K562 (cell line): ENCODE results near the gene GUCA1A. TPM values are rescaled to one million over a fixed set of nuclear protein-coding genes. Genes with fewer than 3 reads are reported as not detected.
A peak's percentile ranks its signal among the peaks of the same experiment; 100 is the strongest.

Experiments used
- BCL6 ChIP-seq: fragments of 250-450 bp; sonication (Bioruptor Pico); IDR thresholded peaks from 2 replicates; pipeline ENCODE4 v1.4.0; 2020
- CCAR2 ChIP-seq: fragments of 200-400 bp; formaldehyde crosslinking; IDR thresholded peaks from 2 replicates; pipeline ENCODE4 v1.6.1; 2017; ENCODE audit warnings: mild to moderate bottlenecking, low read depth, low read length
- NR1H2 ChIP-seq: sonication (generic); formaldehyde crosslinking; IDR thresholded peaks from 2 replicates; pipeline ENCODE4 v1.4.0; 2020; ENCODE audit warnings: mild to moderate bottlenecking, missing genetic modification reagents
- NR2F6 ChIP-seq: fragments of 450-650 bp; formaldehyde crosslinking; IDR thresholded peaks from 2 replicates; pipeline ENCODE4 v1.4.0; 2020; ENCODE audit warnings: mild to moderate bottlenecking
- SMC3 ChIP-seq: conservative IDR thresholded peaks from 2 replicates; pipeline ENCODE4 v1.6.1; 2011; ENCODE audit warnings: low read depth, low read length, improper control_type of control experiment; ENCODE audit not compliant: insufficient read depth
- SRF ChIP-seq, 2 experiments: fragments of 250-450, 450-650 bp in 1 of 2; sonication (Bioruptor Pico) in 1 of 2; sonication (generic) in 1 of 2; formaldehyde crosslinking; IDR thresholded peaks; 2 replicates each; pipeline versions ENCODE4 v1.5.0 to v1.5.1; 2020 to 2022; ENCODE audit warnings: mild to moderate bottlenecking in 1 of 2, missing genetic modification reagents in 1 of 2
- ZNF695 ChIP-seq: fragments of 450-650 bp; formaldehyde crosslinking; IDR thresholded peaks from 2 replicates; pipeline ENCODE4 v1.4.0; 2020; ENCODE audit warnings: mild to moderate bottlenecking, moderate library complexity
- polyA plus RNA-seq, 8 experiments: library from polyadenylated mRNA; depleted of rRNA in 4 of 8; stranded (reverse) in 5 of 8; unstranded in 3 of 8; fragments of >200 nt; fragmentation: Nextera tagmentation in 2 of 8; fragmentation: Illumina TruSeq in 1 of 8; extraction: Ambion mirVana in 2 of 8; extraction: Trizol in 1 of 8; gene quantifications; 2 replicates each; pipeline versions ENCODE4 v1.2.1 to v1.2.3, GENCODE V29; 2011 to 2014; ENCODE audit warnings: inconsistent platforms in 1 of 8, missing spikeins in 1 of 8
- total RNA-seq, 7 experiments: library from RNA; depleted of rRNA in 6 of 7; stranded (reverse); fragments of >200 nt in 6 of 7; fragmentation: Illumina TruSeq in 2 of 7; extraction: Trizol in 2 of 7; gene quantifications; 2 replicates each; pipeline versions ENCODE4 v1.2.1 to v1.2.3, GENCODE V29; 2011 to 2021; ENCODE audit warnings: low replicate concordance in 1 of 7
- TF ChIP-seq, protein P1 (sequence below), 2 experiments: fragments of 450-650 bp; formaldehyde crosslinking in 1 of 2; IDR thresholded peaks; 2 replicates each; pipeline versions ENCODE4 v1.4.0 to v1.6.1; 2014 to 2020; ENCODE audit warnings: mild to moderate bottlenecking in 2 of 2, borderline replicate concordance in 1 of 2, low read depth in 1 of 2
- TF ChIP-seq, protein P2 (sequence below): sonication (generic); formaldehyde crosslinking; IDR thresholded peaks from 2 replicates; pipeline ENCODE4 v1.9.0; 2022; ENCODE audit warnings: mild to moderate bottlenecking, missing genetic modification reagents
- TF ChIP-seq, protein P3 (sequence below): fragments of 150-350 bp; conservative IDR thresholded peaks from 2 replicates; pipeline ENCODE4 v1.6.1; 2014; ENCODE audit warnings: low read length
- TF ChIP-seq, protein P4 (sequence below): sonication (generic); formaldehyde crosslinking; IDR thresholded peaks from 2 replicates; pipeline ENCODE4 v1.8.0; 2023; ENCODE audit warnings: mild to moderate bottlenecking, missing genetic modification reagents

Gene GUCA1A
- total and polyA plus RNA-seq, 9 of the 15 experiments (the other 6 are each of a cell fraction or from before 2014, with no cell fraction given): not detected

DNA sequence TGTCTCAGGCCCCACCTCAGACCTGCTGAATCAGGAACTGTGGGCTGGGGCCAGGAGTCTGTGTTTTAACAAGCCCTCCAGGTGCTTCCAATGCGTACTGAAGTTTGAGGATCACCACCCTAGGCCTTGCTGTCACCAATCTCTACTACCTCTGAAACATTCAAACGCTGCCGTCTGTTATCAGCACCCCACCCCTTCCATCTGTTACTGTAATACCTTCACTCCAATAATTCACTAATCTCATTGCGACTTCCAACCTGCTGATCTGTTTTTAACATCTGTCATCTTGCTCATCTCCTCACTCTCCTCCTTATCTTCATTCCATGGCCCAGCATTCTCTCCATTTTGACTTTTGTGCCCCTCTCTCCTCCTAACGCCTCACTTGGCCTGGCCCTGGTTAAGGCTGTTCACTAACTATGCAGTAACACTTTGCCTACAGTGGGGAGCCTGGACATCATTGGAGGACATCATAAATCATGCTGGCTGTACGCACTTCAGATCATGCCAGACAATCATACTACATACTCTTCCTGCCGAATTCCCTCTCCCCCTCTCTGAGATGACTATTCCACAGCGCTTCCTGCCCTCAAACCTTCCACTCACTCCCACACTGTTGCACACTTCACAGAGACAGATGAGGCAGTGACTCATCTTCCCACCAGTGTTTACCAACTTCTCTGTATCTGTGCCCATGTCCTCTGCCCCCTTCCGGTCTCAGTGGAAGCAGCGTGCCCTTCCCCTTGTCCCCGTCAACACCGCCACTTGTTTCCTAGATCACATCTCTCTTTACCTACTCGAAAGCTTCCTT, 24.6 kb downstream of the GUCA1A start (continued):
- TF ChIP-seq, protein P1, sequence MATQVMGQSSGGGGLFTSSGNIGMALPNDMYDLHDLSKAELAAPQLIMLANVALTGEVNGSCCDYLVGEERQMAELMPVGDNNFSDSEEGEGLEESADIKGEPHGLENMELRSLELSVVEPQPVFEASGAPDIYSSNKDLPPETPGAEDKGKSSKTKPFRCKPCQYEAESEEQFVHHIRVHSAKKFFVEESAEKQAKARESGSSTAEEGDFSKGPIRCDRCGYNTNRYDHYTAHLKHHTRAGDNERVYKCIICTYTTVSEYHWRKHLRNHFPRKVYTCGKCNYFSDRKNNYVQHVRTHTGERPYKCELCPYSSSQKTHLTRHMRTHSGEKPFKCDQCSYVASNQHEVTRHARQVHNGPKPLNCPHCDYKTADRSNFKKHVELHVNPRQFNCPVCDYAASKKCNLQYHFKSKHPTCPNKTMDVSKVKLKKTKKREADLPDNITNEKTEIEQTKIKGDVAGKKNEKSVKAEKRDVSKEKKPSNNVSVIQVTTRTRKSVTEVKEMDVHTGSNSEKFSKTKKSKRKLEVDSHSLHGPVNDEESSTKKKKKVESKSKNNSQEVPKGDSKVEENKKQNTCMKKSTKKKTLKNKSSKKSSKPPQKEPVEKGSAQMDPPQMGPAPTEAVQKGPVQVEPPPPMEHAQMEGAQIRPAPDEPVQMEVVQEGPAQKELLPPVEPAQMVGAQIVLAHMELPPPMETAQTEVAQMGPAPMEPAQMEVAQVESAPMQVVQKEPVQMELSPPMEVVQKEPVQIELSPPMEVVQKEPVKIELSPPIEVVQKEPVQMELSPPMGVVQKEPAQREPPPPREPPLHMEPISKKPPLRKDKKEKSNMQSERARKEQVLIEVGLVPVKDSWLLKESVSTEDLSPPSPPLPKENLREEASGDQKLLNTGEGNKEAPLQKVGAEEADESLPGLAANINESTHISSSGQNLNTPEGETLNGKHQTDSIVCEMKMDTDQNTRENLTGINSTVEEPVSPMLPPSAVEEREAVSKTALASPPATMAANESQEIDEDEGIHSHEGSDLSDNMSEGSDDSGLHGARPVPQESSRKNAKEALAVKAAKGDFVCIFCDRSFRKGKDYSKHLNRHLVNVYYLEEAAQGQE (IDR thresholded peaks at IDR 0.05; ENCODE audit: borderline replicate concordance): peak; percentile 54
- TF ChIP-seq, protein P1 (CRISPR knock-in tag; IDR thresholded peaks at IDR 0.05; ENCODE audit: low read depth): no peak
- TF ChIP-seq, protein P2, sequence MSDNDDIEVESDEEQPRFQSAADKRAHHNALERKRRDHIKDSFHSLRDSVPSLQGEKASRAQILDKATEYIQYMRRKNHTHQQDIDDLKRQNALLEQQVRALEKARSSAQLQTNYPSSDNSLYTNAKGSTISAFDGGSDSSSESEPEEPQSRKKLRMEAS: peak; percentile 40; the same call in 1 of the 2 replicates
- TF ChIP-seq SMC3 (no peak), NR2F6 (CRISPR knock-in tag) (no peak), ZNF695 (CRISPR knock-in tag) (no peak), BCL6 (CRISPR knock-in tag) (no peak), NR1H2 (CRISPR knock-in tag) (no peak), SRF (CRISPR knock-in tag; IDR thresholded peaks at IDR 0.05) (no peak), CCAR2 (no peak)
- TF ChIP-seq, protein P3, sequence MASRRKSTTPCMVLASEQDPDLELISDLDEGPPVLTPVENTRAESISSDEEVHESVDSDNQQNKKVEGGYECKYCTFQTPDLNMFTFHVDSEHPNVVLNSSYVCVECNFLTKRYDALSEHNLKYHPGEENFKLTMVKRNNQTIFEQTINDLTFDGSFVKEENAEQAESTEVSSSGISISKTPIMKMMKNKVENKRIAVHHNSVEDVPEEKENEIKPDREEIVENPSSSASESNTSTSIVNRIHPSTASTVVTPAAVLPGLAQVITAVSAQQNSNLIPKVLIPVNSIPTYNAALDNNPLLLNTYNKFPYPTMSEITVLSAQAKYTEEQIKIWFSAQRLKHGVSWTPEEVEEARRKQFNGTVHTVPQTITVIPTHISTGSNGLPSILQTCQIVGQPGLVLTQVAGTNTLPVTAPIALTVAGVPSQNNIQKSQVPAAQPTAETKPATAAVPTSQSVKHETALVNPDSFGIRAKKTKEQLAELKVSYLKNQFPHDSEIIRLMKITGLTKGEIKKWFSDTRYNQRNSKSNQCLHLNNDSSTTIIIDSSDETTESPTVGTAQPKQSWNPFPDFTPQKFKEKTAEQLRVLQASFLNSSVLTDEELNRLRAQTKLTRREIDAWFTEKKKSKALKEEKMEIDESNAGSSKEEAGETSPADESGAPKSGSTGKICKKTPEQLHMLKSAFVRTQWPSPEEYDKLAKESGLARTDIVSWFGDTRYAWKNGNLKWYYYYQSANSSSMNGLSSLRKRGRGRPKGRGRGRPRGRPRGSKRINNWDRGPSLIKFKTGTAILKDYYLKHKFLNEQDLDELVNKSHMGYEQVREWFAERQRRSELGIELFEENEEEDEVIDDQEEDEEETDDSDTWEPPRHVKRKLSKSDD: no peak
- TF ChIP-seq, protein P4, sequence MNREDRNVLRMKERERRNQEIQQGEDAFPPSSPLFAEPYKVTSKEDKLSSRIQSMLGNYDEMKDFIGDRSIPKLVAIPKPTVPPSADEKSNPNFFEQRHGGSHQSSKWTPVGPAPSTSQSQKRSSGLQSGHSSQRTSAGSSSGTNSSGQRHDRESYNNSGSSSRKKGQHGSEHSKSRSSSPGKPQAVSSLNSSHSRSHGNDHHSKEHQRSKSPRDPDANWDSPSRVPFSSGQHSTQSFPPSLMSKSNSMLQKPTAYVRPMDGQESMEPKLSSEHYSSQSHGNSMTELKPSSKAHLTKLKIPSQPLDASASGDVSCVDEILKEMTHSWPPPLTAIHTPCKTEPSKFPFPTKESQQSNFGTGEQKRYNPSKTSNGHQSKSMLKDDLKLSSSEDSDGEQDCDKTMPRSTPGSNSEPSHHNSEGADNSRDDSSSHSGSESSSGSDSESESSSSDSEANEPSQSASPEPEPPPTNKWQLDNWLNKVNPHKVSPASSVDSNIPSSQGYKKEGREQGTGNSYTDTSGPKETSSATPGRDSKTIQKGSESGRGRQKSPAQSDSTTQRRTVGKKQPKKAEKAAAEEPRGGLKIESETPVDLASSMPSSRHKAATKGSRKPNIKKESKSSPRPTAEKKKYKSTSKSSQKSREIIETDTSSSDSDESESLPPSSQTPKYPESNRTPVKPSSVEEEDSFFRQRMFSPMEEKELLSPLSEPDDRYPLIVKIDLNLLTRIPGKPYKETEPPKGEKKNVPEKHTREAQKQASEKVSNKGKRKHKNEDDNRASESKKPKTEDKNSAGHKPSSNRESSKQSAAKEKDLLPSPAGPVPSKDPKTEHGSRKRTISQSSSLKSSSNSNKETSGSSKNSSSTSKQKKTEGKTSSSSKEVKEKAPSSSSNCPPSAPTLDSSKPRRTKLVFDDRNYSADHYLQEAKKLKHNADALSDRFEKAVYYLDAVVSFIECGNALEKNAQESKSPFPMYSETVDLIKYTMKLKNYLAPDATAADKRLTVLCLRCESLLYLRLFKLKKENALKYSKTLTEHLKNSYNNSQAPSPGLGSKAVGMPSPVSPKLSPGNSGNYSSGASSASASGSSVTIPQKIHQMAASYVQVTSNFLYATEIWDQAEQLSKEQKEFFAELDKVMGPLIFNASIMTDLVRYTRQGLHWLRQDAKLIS: peak; percentile 84
